Measurements from ENCODE around the gene RAB30. TPM values are rescaled to one million over a fixed set of nuclear protein-coding genes. Genes with fewer than 3 reads are reported as not detected.

The RAB30 gene
- total RNA-seq, 1 experiment from 2014 or later, result 6.2 TPM

DNA sequence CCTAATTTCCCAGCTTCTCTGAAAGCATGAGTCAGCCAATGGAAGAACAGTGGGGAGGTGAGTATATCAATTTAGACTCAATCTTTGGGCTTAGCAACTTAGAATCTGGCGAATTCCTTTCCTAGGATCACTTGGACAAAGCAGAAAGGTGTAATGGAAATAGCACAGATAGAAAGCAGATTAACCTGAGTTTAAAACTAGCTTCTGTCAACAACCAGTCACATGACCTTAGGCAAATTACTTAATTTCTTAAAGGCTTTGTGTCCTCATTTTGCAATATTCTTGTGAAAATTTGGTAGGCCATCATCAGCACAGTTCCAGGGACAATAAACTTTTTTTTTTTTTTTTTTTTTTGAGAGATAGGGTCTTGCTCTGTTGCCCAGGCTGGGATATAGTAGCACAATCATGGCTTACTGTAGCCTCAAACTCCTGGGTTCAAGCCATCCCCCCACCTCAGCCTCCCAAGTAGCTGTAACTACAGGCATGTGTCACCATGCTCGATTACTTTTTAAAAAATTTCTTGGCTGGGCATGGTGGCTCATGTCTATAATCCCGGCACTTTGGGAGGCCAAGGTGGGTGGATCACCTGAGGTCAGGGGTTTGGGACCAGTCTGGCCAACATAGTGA is 44.4 kb upstream of the RAB30 start:
- no peak overlapping the region for H3K4me3 Mint-ChIP-seq
- H3K27me3 Mint-ChIP-seq (ENCODE audit: low read depth), result no peaks in the 10 kb centered on the region
- ChIA-PET CTCF (no interaction called here), POLR2A (no interaction called here)
- H3K4me1 Mint-ChIP-seq, result no peaks in the 10 kb centered on the region; the same call in 1 of the 2 replicates
- no peaks in the 10 kb centered on the region for H3K9me3 Mint-ChIP-seq
- TF ChIP-seq CREB1 (CRISPR knock-in tag; IDR thresholded peaks at IDR 0.05) (no peak), ELF4 (CRISPR knock-in tag; IDR thresholded peaks at IDR 0.05; ENCODE audit: low read depth) (no peak), ZNF416 (CRISPR knock-in tag; IDR thresholded peaks at IDR 0.05) (no peak), TP53 (CRISPR knock-in tag; IDR thresholded peaks at IDR 0.05) (no peak), TCF7 (CRISPR knock-in tag; IDR thresholded peaks at IDR 0.05; ENCODE audit: low read depth) (no peak), ZNF317 (CRISPR knock-in tag; IDR thresholded peaks at IDR 0.05; ENCODE audit: borderline replicate concordance, low read depth) (no peak), ZNF121 (CRISPR knock-in tag; IDR thresholded peaks at IDR 0.05) (no peak), ZNF232 (CRISPR knock-in tag; IDR thresholded peaks at IDR 0.05) (no peak), TEAD1 (CRISPR knock-in tag; IDR thresholded peaks at IDR 0.05) (no peak), GABPB1 (CRISPR knock-in tag; IDR thresholded peaks at IDR 0.05) (no peak), ETV6 (CRISPR knock-in tag; IDR thresholded peaks at IDR 0.05) (no peak), ZNF423 (CRISPR knock-in tag; IDR thresholded peaks at IDR 0.05) (no peak)
- TF ChIP-seq, protein P1, sequence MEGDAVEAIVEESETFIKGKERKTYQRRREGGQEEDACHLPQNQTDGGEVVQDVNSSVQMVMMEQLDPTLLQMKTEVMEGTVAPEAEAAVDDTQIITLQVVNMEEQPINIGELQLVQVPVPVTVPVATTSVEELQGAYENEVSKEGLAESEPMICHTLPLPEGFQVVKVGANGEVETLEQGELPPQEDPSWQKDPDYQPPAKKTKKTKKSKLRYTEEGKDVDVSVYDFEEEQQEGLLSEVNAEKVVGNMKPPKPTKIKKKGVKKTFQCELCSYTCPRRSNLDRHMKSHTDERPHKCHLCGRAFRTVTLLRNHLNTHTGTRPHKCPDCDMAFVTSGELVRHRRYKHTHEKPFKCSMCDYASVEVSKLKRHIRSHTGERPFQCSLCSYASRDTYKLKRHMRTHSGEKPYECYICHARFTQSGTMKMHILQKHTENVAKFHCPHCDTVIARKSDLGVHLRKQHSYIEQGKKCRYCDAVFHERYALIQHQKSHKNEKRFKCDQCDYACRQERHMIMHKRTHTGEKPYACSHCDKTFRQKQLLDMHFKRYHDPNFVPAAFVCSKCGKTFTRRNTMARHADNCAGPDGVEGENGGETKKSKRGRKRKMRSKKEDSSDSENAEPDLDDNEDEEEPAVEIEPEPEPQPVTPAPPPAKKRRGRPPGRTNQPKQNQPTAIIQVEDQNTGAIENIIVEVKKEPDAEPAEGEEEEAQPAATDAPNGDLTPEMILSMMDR (IDR thresholded peaks at IDR 0.05), result no peak
- TF ChIP-seq, protein P2, sequence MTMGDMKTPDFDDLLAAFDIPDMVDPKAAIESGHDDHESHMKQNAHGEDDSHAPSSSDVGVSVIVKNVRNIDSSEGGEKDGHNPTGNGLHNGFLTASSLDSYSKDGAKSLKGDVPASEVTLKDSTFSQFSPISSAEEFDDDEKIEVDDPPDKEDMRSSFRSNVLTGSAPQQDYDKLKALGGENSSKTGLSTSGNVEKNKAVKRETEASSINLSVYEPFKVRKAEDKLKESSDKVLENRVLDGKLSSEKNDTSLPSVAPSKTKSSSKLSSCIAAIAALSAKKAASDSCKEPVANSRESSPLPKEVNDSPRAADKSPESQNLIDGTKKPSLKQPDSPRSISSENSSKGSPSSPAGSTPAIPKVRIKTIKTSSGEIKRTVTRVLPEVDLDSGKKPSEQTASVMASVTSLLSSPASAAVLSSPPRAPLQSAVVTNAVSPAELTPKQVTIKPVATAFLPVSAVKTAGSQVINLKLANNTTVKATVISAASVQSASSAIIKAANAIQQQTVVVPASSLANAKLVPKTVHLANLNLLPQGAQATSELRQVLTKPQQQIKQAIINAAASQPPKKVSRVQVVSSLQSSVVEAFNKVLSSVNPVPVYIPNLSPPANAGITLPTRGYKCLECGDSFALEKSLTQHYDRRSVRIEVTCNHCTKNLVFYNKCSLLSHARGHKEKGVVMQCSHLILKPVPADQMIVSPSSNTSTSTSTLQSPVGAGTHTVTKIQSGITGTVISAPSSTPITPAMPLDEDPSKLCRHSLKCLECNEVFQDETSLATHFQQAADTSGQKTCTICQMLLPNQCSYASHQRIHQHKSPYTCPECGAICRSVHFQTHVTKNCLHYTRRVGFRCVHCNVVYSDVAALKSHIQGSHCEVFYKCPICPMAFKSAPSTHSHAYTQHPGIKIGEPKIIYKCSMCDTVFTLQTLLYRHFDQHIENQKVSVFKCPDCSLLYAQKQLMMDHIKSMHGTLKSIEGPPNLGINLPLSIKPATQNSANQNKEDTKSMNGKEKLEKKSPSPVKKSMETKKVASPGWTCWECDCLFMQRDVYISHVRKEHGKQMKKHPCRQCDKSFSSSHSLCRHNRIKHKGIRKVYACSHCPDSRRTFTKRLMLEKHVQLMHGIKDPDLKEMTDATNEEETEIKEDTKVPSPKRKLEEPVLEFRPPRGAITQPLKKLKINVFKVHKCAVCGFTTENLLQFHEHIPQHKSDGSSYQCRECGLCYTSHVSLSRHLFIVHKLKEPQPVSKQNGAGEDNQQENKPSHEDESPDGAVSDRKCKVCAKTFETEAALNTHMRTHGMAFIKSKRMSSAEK (CRISPR knock-in tag; IDR thresholded peaks at IDR 0.05; ENCODE audit: borderline replicate concordance), result no peak
- TF ChIP-seq, protein P3, sequence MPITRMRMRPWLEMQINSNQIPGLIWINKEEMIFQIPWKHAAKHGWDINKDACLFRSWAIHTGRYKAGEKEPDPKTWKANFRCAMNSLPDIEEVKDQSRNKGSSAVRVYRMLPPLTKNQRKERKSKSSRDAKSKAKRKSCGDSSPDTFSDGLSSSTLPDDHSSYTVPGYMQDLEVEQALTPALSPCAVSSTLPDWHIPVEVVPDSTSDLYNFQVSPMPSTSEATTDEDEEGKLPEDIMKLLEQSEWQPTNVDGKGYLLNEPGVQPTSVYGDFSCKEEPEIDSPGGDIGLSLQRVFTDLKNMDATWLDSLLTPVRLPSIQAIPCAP (CRISPR knock-in tag; IDR thresholded peaks at IDR 0.05), result no peak
- TF ChIP-seq, protein P4, sequence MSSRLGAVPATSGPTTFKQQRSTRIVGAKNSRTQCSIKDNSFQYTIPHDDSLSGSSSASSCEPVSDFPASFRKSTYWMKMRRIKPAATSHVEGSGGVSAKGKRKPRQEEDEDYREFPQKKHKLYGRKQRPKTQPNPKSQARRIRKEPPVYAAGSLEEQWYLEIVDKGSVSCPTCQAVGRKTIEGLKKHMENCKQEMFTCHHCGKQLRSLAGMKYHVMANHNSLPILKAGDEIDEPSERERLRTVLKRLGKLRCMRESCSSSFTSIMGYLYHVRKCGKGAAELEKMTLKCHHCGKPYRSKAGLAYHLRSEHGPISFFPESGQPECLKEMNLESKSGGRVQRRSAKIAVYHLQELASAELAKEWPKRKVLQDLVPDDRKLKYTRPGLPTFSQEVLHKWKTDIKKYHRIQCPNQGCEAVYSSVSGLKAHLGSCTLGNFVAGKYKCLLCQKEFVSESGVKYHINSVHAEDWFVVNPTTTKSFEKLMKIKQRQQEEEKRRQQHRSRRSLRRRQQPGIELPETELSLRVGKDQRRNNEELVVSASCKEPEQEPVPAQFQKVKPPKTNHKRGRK (CRISPR knock-in tag; IDR thresholded peaks at IDR 0.05; ENCODE audit: borderline replicate concordance), result no peak
- TF ChIP-seq, protein P5, sequence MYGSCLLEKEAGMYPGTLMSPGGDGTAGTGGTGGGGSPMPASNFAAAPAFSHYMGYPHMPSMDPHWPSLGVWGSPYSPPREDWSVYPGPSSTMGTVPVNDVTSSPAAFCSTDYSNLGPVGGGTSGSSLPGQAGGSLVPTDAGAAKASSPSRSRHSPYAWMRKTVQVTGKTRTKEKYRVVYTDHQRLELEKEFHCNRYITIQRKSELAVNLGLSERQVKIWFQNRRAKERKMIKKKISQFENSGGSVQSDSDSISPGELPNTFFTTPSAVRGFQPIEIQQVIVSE (CRISPR knock-in tag; IDR thresholded peaks at IDR 0.05; ENCODE audit: borderline replicate concordance), result no peak
- TF ChIP-seq, protein P6, sequence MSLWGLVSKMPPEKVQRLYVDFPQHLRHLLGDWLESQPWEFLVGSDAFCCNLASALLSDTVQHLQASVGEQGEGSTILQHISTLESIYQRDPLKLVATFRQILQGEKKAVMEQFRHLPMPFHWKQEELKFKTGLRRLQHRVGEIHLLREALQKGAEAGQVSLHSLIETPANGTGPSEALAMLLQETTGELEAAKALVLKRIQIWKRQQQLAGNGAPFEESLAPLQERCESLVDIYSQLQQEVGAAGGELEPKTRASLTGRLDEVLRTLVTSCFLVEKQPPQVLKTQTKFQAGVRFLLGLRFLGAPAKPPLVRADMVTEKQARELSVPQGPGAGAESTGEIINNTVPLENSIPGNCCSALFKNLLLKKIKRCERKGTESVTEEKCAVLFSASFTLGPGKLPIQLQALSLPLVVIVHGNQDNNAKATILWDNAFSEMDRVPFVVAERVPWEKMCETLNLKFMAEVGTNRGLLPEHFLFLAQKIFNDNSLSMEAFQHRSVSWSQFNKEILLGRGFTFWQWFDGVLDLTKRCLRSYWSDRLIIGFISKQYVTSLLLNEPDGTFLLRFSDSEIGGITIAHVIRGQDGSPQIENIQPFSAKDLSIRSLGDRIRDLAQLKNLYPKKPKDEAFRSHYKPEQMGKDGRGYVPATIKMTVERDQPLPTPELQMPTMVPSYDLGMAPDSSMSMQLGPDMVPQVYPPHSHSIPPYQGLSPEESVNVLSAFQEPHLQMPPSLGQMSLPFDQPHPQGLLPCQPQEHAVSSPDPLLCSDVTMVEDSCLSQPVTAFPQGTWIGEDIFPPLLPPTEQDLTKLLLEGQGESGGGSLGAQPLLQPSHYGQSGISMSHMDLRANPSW (CRISPR knock-in tag; conservative IDR thresholded peaks at IDR 0.05; ENCODE audit: low read depth), result no peak
- no peak for ATAC-seq
- no peak overlapping the region for H3K27ac Mint-ChIP-seq
- H3K36me3 Mint-ChIP-seq, result no peaks in the 10 kb centered on the region
- DNase-seq (ENCODE audit: low spot score), result no peak

Measured in WTC11 (cell line).